Ishikawa (cell line): ENCODE data around the gene KRT38.

Experiments
- CREB1 ChIP-seq: IDR thresholded peaks from 2 replicates; pipeline ENCODE4 v1.6.1; 2012; ENCODE audit warnings: low read depth
- EGR1 ChIP-seq: IDR thresholded peaks from 2 replicates; pipeline ENCODE4 v1.6.1; 2012
- EP300 ChIP-seq: IDR thresholded peaks from 2 replicates; pipeline ENCODE4 v1.6.1; 2012; ENCODE audit warnings: borderline replicate concordance
- FOXM1 ChIP-seq: IDR thresholded peaks from 2 replicates; pipeline ENCODE4 v1.6.1; 2012; ENCODE audit warnings: low read depth, borderline replicate concordance
- NFIC ChIP-seq: IDR thresholded peaks from 2 replicates; pipeline ENCODE4 v1.6.1; 2012
- RAD21 ChIP-seq: IDR thresholded peaks from 2 replicates; pipeline ENCODE4 v1.6.1; 2012; ENCODE audit warnings: low read depth
- TAF1 ChIP-seq: IDR thresholded peaks from 2 replicates; pipeline ENCODE4 v1.6.1; 2012; ENCODE audit warnings: low read depth, mild to moderate bottlenecking
- TCF12 ChIP-seq: IDR thresholded peaks from 2 replicates; pipeline ENCODE4 v1.6.1; 2012; ENCODE audit warnings: low read depth
- TEAD4 ChIP-seq: IDR thresholded peaks from 2 replicates; pipeline ENCODE4 v1.6.1; 2012
- YY1 ChIP-seq: IDR thresholded peaks from 2 replicates; pipeline ENCODE4 v1.6.1; 2012; ENCODE audit warnings: low read depth
- ZBTB7A ChIP-seq: IDR thresholded peaks from 2 replicates; pipeline ENCODE4 v1.6.1; 2012; ENCODE audit warnings: low read depth
- TF ChIP-seq, protein P1 (sequence below): IDR thresholded peaks from 2 replicates; pipeline ENCODE4 v1.6.1; 2012; ENCODE audit warnings: low read depth, mild to moderate bottlenecking
- TF ChIP-seq, protein P2 (sequence below): IDR thresholded peaks from 2 replicates; pipeline ENCODE4 v1.6.1; 2012
- TF ChIP-seq, protein P3 (sequence below): IDR thresholded peaks from 2 replicates; pipeline ENCODE4 v1.6.1; 2012

The KRT38 gene

DNA sequence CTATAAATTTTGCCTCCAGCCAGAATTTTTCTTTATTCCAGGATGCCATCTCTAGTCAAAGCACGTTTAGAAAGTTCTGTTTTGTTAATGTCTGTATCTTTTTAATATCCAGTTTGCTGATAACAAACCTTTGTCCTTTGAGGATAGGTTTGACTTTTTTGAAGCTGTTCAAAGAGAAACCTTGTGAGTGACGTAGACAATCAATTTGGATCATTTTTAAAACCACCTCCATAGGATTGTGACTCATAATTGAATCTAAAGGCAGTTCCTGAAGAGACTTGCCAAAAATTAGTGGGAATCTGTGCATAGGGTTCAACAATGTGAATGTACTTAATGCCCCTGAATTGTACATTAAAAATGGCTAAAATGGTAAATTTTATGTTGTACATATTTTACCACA lies 49.2 kb downstream of the KRT38 start:
- TF ChIP-seq CREB1 (no peak), TAF1 (no peak), TEAD4 (no peak), ZBTB7A (no peak), YY1 (no peak), NFIC (no peak), FOXM1 (no peak), TCF12 (no peak), EGR1 (no peak), EP300 (no peak), RAD21 (no peak)
- TF ChIP-seq, protein P1, sequence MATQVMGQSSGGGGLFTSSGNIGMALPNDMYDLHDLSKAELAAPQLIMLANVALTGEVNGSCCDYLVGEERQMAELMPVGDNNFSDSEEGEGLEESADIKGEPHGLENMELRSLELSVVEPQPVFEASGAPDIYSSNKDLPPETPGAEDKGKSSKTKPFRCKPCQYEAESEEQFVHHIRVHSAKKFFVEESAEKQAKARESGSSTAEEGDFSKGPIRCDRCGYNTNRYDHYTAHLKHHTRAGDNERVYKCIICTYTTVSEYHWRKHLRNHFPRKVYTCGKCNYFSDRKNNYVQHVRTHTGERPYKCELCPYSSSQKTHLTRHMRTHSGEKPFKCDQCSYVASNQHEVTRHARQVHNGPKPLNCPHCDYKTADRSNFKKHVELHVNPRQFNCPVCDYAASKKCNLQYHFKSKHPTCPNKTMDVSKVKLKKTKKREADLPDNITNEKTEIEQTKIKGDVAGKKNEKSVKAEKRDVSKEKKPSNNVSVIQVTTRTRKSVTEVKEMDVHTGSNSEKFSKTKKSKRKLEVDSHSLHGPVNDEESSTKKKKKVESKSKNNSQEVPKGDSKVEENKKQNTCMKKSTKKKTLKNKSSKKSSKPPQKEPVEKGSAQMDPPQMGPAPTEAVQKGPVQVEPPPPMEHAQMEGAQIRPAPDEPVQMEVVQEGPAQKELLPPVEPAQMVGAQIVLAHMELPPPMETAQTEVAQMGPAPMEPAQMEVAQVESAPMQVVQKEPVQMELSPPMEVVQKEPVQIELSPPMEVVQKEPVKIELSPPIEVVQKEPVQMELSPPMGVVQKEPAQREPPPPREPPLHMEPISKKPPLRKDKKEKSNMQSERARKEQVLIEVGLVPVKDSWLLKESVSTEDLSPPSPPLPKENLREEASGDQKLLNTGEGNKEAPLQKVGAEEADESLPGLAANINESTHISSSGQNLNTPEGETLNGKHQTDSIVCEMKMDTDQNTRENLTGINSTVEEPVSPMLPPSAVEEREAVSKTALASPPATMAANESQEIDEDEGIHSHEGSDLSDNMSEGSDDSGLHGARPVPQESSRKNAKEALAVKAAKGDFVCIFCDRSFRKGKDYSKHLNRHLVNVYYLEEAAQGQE = no peak
- TF ChIP-seq, protein P2, sequence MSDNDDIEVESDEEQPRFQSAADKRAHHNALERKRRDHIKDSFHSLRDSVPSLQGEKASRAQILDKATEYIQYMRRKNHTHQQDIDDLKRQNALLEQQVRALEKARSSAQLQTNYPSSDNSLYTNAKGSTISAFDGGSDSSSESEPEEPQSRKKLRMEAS = no peak
- TF ChIP-seq, protein P3, sequence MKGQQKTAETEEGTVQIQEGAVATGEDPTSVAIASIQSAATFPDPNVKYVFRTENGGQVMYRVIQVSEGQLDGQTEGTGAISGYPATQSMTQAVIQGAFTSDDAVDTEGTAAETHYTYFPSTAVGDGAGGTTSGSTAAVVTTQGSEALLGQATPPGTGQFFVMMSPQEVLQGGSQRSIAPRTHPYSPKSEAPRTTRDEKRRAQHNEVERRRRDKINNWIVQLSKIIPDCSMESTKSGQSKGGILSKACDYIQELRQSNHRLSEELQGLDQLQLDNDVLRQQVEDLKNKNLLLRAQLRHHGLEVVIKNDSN = no peak

DNA sequence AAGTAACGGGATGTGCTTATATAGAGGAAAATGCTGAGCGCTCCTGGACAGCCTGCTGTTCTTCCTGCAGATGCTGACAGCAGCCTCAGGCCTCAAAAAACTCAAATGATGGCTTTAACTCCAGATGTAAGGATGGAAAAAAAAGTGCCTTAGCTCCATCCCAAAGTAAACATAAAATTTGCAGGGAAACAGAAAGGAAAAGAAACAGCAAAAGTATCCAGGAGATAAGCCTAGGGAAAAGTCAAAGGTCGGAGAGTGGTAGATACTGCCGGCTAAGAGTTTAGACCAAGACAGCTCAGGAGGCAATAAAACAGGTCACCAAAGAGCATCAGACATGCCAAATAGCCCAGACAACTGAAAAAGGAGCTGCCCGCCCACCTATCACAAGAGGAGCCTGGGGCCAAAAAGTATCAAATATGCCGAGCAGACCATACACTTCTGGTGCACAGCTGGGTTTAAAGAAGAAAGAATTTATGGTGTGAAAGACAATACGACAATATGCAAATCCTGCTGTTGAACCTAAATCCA lies 50.3 kb downstream of the KRT38 start:
- no peak for TF ChIP-seq EP300

DNA sequence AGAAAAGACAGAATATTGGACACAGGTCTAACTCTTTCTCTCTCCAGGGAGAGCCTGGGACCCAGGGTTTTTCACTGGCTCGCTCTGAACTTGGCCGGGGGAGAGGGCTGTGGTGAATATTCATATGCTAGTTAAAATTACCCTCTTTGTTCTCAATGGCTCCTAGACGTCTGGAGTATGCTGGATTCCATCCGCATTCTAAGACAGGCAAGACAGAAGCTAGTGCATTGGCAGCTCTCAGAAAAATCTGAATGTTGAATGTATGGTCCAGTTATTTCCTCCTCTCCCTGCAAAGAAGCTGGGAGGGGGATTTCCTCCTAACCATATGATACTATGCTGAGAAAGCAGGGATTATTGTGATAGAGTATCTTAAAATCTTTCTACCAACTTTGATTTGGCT lies 53.1 kb downstream of the KRT38 start:
- TF ChIP-seq, protein P2 = no peak
- TF ChIP-seq EGR1 (no peak), TAF1 (no peak), TCF12 (no peak), YY1 (no peak), RAD21 (no peak), FOXM1 (no peak)
- TF ChIP-seq, protein P1 = no peak

DNA sequence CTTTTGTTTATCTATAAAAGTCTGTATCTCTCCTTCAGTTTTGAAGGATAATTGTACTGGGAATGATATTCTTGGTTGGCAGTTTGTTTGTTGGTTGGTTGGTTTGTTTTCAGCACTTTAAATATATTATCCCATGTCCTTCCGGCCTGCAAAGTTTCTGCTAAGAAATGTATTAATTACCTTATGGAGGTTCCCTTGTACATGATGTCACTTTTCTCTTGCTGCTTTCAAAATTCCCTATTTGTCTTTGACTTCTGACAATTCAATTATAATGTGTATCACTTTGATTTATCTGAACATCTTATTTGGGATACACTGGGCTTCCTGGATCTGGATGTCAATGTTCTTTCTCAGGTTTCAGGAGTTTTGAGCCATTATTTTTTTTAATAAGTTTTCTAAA lies 54.6 kb downstream of the KRT38 start:
- no peak for TF ChIP-seq CREB1
